PC-9 (cell line): ENCODE results near the gene LRRC32.

Experiments used
- CTCF ChIP-seq: fragments of 200-600 bp; sonication (generic); conservative IDR thresholded peaks from 2 replicates; pipeline ENCODE4 v1.6.1; 2017; ENCODE audit warnings: mixed run types, antibody characterized with exemption, mild to moderate bottlenecking, moderate library complexity
- EZH2 ChIP-seq: fragments of 200-600 bp; sonication (generic); IDR thresholded peaks from 2 replicates; pipeline ENCODE4 v1.8.0; 2017; ENCODE audit warnings: antibody characterized with exemption, low read depth

GRCh38 chr11:76698321-76699043 lies 27.9 kb upstream of the LRRC32 start:
- TF ChIP-seq CTCF: peak; percentile 59; the same call in 1 of the 2 replicates
- TF ChIP-seq EZH2: no peak
